SH-SY5Y (cell line): ENCODE results near the gene ANKRD11.

Source experiments
- GATA2 ChIP-seq: IDR thresholded peaks from 2 replicates; pipeline ENCODE4 v1.6.1; 2011; ENCODE audit warnings: mild to moderate bottlenecking, low read depth, low read length
- GATA3 ChIP-seq: IDR thresholded peaks from 2 replicates; pipeline ENCODE4 v1.6.1; 2011; ENCODE audit warnings: low read depth, mild to moderate bottlenecking, low read length, moderate library complexity

DNA sequence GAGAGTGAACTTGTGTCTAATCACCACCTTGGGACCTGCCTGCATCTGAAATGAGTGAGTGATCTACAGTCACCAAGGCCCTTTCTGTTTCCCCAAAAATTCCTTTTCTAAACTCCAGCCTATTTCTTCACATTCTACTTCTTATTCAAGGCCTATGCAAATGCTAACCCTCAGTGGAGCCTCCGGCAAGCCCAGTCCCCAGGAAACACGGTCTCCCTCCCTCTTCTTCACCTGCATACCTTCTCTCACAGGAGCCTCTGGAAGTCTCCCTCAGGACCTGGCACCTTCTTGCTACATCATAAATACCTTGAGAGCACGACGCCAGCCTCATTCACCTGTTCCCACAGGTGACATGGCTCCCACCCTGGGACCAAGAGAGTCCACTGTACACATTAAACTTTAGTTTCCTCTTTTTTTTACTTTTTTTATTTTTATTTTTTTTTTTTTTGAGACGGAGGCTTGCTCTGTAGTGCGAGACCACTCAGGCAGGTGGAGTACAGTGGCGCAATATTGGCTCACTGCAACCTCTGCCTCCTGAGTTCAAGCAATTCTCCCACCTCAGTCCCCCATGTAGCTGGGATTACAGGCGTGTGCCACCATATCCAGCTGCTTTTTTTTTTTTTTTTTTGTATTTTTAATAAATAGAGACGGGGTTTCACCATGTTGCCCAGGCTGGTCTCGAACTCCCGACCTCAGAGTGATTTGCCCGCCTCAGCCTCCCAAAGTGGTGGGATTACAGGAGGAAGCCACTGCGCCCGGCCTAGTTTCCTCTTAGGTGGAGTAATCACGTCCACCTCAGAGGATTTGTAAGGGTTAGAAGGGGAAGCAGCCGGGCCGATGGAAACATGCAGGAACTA, 97.3 kb downstream of the ANKRD11 start:
- no peak for TF ChIP-seq GATA2
- no peak for TF ChIP-seq GATA3
